GM12892 (cell line): ENCODE results near the gene S100A5.

Experiments
- DNase-seq: peaks from one replicate; pipeline ENCODE4 v3.0.0; 2011; ENCODE audit not compliant: insufficient read length
- FAIRE-seq: peaks from 2 replicates; lab custom pipeline; 2011; peaks lifted over from hg19 to GRCh38; lab: Jason Lieb, UNC
- POLR2A ChIP-seq: IDR thresholded peaks from 2 replicates; pipeline ENCODE4 v1.6.1; 2011; ENCODE audit warnings: low read depth, low read length, control low read depth
- POLR2AphosphoS5 ChIP-seq: IDR thresholded peaks from 2 replicates; pipeline ENCODE4 v1.6.1; 2011; ENCODE audit warnings: low read depth, low read length, control low read depth
- TAF1 ChIP-seq: IDR thresholded peaks from 2 replicates; pipeline ENCODE4 v1.6.1; 2011; ENCODE audit warnings: low read depth, mild to moderate bottlenecking, control low read depth, low read length, borderline replicate concordance

Gene S100A5

GRCh38 chr1:153561466-153561985, 20.8 kb upstream of the S100A5 start:
- FAIRE-seq (no peak), DNase-seq (no peak)
- TF ChIP-seq POLR2A = no peak
- TF ChIP-seq POLR2AphosphoS5 = no peak
- no peak for TF ChIP-seq TAF1

DNA sequence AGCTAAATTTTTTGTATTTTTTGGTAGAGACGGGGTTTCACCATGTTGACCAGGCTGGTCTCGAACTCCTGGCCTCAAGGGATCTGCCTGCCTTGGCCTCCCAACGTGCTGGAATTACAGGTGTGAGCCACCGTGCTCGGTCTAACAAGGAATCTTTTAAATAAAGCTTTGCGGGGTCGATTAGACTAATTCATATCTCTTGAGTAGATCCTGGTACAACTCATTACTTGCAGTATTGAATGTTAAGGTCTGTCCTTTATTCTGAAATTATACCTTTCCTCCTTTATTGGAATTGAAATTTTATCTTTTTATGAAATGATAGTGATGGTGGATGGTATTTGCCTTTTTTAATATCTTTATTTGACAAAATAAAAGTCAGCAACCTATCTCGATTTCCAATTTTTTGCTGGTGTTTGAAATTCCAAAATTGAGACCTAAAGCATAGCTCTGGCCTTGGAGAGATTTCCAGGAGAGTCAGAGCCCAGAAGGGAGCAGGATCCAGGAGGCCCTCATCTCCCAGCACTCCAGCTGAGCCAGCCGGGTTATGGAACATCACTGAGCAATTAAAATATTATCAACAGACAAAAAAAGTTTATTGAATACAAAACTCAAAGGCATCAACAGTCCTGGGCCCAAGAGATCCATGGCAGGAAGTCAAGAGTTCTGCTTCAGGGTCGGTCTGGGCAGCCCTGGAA, 20.2 kb upstream of the S100A5 start:
- no peak for DNase-seq
- no peak for TF ChIP-seq TAF1
- TF ChIP-seq POLR2AphosphoS5 = no peak
- FAIRE-seq = no peak

DNA sequence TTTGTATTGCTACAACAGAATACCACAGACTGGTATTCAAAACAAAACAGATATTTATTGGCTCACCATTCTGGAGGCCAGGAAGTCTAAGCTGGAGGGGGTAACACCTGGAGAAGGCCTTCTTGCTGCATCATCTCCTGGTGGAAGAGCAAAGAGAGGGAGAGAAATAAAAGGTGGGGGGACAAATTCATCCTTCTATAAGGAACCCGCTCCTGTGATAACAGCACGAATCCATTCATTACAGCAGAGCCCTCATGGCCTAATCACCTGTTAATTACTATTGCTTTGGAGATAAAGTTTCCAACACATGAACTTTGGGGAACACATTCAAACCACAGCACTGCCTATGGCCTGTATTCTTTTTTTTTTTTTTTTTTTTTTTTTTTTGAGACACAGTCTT, 19.5 kb upstream of the S100A5 start:
- TF ChIP-seq POLR2AphosphoS5 (no peak), TAF1 (no peak), POLR2A (no peak)
- DNase-seq = no peak
- FAIRE-seq = no peak

DNA sequence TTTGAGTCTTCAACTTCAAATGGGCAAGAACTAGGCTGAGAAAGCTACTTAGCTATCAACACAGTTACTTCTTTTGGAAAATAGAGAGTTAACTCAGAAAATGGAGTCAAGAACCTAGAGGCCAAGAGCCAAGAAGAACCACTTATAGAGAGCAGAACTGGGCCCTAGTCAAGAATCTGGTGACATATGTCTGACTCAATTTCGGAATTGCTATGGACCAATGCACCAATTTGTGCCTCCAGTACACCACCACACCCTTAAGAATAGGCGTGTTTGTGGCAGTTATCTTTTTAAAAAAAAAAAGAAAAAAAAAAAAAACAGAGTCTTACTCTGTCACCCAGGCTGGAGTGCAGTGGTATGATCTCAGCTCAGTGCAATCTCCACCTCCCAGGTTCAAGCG, 17.1 kb upstream of the S100A5 start:
- no peak for FAIRE-seq
- no peak for DNase-seq
- TF ChIP-seq POLR2AphosphoS5 (no peak), TAF1 (no peak), POLR2A (no peak)

- no peak for TF ChIP-seq TAF1
- TF ChIP-seq POLR2A = no peak
- no peak for TF ChIP-seq POLR2AphosphoS5
- DNase-seq (no peak), FAIRE-seq (no peak)
Measured at GRCh38 chr1:153556348-153556747, 15.6 kb upstream of the S100A5 start.

- no peak for TF ChIP-seq POLR2AphosphoS5
- no peak for TF ChIP-seq POLR2A
- TF ChIP-seq TAF1 = no peak
- DNase-seq (no peak), FAIRE-seq (no peak)
Measured at GRCh38 chr1:153553830-153554541, 13.3 kb upstream of the S100A5 start.

DNA sequence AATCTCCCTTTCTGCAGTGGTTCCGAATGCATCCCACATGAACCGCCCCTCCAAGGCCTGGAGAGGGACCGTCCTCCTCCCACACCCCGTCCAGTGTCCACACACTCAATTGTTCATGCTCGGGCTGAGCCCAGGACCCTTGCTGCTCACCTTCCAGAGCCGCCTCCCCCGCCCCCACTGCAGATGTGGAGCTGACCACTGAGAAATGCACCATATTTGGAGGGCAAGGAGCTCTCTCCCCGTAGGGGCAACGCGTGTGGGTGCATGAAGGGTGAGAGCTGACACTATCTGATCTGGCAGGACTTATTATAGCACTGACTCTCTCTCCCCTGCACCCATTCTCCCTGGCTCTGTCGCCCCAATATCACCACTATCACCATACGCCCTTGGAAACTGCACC, 12.4 kb upstream of the S100A5 start:
- TF ChIP-seq TAF1 = no peak
- no peak for DNase-seq
- no peak for FAIRE-seq

- FAIRE-seq (no peak), DNase-seq (no peak)
- TF ChIP-seq TAF1 = no peak
- TF ChIP-seq POLR2A = no peak
- no peak for TF ChIP-seq POLR2AphosphoS5
Measured at GRCh38 chr1:153552335-153552734, 11.6 kb upstream of the S100A5 start.

DNA sequence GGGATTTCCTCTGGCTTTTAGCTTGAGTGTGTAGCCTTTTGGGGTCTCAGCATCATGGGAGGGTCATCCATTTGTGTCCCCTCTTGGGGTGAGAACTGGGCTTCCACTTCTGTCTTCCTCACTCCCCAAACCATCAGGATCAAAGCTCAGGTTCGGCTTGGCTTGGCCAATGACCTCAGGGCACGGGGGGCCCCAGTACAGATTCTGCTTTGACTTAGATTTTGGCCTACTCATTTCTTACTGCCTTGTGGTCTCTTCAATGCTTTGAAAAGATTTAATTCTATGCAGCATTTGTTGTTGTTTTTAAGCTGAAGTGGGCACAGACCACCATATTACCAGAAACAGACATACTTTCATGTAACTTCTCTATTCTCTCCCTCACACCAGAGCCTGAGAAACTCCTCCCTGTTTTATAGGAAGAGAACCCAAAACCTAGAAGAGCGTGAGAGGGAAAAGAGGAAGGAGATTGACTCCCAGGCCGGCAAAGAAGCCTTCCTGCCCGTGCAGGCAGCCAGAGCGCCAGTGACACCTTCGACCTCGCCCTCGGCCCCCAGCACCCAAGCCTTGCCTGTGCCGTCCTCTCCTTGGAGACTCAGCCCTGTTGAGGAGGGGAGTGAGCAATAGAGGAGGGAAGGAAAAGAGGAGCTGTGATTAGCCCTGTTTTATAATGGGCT, 10.2 kb upstream of the S100A5 start:
- TF ChIP-seq POLR2A (no peak), POLR2AphosphoS5 (no peak), TAF1 (no peak)
- DNase-seq = no peak
- no peak for FAIRE-seq

DNA sequence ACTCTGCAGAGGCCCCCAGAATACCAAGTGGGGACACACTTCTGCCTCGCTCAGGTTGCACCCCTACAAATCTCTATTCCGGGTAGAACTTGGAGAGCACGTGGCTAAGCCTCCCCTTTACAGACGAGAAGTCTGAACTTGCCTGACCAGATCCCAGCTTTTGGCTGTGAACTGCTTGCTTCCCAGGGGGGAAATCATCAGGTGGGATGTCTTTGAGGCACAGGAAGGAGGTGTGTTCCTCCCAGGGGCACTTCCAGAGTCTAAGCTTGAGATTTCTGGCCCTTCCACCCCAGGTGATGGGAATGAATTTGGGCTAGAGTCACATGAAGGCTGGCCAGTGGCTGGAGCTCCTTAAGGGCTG, 9.6 kb upstream of the S100A5 start:
- no peak for FAIRE-seq
- TF ChIP-seq POLR2AphosphoS5 (no peak), TAF1 (no peak)
- no peak for DNase-seq

DNA sequence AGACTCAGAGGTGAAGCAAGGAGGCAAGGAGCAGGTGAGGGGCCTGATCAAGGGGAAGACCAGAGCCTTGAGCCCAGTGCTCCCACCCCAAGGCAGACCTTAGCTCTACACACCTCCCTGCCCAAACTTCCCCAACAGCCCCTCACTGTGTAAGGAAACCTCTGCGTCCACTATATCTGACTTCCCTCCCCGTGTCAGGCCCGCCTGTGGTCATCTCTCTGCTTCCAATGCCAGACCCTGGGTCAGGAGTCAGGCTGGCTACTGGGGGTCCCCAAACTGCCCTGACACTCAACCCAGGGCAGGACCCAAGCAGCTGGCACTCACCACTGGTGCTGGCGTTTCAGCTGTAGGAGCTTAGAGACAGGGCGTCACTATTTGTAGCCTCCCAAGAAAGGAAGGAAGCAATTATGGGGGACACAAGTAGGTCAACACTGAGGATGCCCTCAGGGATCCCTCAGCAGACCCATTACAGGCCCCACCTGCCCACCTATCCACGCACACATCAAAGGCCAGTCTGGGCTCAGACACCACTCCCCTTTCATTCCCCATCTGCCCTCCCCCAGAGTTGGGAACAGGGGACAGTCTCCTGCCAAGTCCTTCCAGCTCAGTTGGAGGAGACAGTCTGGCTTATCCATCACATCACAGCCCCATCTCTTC, 9.1 kb upstream of the S100A5 start:
- TF ChIP-seq POLR2AphosphoS5 (no peak), TAF1 (no peak), POLR2A (no peak)
- DNase-seq (no peak), FAIRE-seq (no peak)
